HG03457 (cell line): ENCODE measurements around the gene GJA1.
"Not testable (repeated sequence)": the region's sequence is repeated elsewhere in the genome, so short reads cannot be mapped to it uniquely, and the experiment has no call there.

ENCODE experiments used
- ATAC-seq: cut with Tn5 transposase; IDR thresholded peaks from one replicate; pipeline ENCODE4 v1.9.1; 2021; ENCODE audit warnings: moderate number of reproducible peaks; ENCODE audit not compliant: unreplicated experiment

Gene GJA1

DNA sequence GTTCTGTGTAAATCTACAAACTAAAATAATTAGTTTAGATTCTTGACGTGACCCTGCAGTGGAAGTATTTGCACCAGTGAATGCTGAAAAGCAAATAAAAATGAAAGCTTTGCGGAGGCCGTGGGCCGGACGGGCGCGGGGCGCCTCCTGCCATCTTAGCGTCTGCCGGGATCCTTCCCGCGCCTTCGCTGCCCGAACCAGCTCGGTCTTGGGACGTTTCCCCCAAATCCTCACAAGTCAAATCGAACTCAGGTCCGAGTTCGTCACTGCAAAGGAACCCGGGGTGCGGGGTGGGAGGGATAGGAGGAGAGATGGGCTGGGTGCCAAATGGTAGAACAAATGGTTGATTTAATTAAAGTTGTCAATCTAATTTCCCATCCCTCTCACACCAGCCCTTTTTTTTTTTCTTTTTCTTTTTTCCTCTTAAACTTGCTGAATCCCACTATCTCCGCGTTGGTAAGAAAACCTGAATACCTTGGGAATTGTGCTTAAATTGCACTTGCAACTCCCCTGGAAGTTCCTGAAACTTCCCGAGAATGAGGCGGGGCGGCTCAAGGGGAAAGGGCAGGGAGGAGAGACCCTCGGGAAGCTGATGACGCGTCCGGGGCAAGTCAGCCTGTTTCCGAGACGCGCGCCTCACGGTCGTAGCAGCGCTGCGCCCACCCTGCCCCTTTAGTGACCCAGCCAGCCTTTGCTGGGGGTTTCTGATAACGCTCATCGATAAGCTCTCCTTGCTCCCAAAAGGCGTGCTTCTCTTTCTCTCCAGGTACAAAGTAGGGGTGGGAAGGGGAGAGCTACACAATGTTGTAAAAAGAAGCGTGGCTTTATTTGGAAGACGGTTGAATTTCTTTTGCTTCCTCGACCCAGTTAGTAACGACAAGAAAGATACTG, 1.8 kb downstream of the GJA1 start:
- ATAC-seq, result no peak

DNA sequence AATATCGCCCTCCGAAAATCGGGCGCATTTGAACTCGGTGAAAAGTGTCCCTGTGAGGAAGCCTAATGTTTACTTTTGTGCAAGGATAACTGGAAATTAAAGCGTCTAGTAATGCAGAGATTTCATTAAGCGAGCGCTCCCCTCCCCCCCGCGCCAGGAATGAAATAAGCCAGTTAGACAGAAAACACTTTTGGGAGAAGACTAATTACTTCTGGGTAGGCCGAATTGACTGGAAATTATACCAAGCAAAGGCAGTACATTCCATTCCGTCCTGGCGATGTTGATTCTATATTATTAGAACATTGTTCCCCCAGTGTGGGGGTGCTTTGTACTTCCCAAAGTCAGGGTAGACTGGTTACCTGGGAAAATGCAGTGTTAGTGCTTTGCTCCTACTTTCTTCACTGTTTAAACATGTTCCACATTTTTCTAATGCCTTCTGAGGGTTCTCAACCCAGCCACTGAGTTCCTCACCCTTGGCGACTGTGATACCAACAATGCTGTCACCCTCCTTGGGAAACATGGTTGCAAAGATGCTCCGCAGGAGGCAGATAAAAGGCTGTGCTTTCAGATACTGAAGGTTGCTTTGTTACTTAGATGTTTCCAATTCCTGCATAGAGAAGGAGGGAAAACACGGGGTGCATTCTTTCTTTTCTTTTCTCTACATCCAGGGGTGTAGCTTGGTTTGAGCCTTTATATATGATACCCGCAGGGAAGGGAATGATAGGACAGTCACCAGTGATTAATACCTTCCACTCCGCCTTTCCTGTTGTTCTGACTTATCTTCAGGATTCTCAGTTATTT, 2.6 kb downstream of the GJA1 start:
- ATAC-seq, result no peak

DNA sequence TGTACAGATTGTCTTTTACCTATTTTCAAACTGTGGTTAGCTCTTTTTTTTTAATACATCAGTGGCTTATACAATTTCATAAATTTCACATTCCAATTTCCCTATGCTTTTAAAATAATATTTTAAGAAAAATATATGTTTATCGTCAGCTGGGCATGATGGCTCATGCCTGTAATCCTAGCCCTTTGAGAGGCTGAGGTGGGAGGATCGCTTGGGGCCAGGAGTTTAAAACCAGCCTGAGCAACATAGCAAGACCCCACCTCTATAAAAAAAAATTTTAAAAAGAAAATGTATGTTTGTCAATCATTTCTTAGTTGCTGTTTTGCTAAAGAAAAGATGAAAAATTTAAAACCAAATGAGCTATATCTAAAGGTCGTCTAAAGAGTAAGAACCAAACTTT, 3.4 kb downstream of the GJA1 start:
- ATAC-seq, result no peak

- ATAC-seq, result no peak
Observed at GRCh38 chr6:121439475-121439874, 4.0 kb downstream of the GJA1 start.

DNA sequence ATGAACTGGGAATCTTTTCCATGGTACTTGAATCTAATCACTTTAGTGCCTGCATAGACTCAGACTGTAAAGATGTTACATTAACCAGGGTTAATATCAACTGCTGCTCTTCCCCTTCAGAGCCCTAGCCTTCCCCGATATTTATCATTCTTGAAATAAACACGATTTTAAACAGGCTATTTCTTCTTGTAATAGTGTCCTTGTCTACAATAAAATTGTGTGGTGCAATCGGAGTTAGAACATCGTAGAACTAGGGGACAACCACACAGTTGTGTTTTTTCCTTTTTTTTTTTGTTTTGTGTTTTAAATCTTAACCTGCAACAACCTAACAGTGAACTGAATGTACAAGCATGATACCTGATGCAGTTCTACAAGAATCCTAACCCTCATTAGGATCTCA, 4.5 kb downstream of the GJA1 start:
- ATAC-seq, result no peak

DNA sequence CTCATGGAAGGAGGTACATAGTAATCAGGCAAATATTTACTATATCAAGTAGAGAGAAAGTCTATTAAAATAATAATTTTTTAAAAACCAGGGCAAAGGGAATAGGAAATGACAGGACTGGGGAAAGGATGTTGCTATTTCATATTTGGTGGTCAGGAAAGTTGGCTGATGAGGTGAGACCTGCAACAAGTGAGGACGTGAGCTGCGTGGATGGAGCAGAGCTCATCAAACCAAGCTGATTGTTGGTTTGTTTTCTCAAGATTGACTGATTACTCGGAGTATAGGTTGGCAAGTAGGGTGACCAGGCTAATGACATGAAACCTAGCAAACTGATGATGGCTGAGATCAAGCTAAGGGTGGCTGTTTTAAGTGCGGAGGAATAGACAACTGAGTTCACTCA, 6.0 kb downstream of the GJA1 start:
- no peak for ATAC-seq

DNA sequence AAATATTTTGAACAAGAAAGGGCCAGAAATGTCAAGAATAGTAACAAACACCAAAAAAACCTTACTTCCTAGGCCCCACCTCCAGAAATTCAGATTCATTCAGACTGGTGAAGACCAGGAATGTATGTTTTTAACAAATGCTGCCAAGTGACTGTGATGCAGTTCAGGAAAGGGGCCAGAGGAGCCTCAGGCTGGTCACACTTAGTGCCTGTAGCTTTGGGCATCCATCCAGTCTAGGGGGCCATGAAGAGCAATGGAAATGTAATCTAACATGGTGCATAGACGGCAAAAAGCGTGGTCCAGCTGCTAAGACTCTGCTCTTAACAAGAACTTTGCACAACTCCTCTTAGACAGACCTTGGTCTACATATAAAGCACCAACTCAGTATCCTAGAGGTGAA, 7.1 kb downstream of the GJA1 start:
- ATAC-seq, result no peak

DNA sequence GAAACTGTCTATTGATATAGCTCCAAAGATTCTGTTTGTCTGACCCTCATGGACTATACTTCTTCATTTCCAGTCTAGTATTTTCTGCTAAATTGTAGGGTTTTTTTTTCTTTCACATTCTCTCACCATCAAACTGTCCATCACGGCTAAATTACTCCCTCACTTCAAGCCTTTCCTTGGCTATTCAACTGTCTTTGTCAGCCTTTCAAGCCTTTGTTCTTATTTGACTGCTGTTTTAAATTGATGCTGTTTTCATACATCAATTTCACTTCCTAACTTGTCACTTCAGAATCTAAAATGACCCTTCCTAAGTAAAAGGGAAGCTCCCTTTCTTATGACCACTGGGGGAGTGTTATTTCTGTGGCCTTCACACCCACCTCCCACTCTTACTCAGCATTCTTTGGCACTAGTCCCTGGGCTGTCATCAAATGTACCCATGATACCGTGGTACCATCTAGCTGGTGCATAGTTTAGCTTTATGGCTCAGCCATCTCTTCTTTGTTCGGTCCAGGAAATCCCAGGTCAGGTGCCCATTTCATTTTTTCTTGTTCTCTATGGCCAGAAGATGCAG, 8.6 kb downstream of the GJA1 start:
- ATAC-seq, result no peak

GRCh38 chr6:121446705-121447104, 11.3 kb downstream of the GJA1 start:
- not testable (repeated sequence) for ATAC-seq

GRCh38 chr6:121447746-121448145, 12.3 kb downstream of the GJA1 start:
- ATAC-seq, result not testable (repeated sequence)

GRCh38 chr6:121448528-121448927, 13.1 kb downstream of the GJA1 start:
- not testable (repeated sequence) for ATAC-seq

DNA sequence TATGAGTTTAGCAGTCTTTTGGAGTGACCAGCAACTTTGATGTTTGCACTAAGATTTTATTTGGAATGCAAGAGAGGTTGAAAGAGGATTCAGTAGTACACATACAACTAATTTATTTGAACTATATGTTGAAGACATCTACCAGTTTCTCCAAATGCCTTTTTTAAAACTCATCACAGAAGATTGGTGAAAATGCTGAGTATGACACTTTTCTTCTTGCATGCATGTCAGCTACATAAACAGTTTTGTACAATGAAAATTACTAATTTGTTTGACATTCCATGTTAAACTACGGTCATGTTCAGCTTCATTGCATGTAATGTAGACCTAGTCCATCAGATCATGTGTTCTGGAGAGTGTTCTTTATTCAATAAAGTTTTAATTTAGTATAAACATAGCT, 13.9 kb downstream of the GJA1 start:
- ATAC-seq, result no peak

DNA sequence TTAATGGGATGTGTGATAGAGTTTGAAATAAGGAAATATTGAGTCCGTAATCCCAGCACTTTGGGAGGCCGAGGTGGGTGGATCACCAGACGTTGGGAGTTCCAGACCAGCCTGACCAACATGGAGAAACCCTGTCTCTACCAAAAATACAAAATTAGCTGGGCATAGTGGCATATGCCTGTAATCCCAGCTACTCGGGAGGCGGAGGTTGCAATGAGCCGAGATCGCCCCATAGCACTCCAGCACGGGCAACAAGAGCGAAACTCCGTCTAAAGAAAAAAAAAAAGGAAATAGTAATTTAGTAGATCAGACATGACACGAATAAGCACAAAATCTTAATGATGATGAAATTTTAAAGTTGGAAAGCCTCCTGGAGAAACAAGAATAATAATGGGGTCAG, 14.8 kb downstream of the GJA1 start:
- ATAC-seq, result no peak

- ATAC-seq, result no peak
Observed at GRCh38 chr6:121451250-121451649, 15.8 kb downstream of the GJA1 start.

GRCh38 chr6:121453191-121453590, 17.7 kb downstream of the GJA1 start:
- no peak for ATAC-seq

DNA sequence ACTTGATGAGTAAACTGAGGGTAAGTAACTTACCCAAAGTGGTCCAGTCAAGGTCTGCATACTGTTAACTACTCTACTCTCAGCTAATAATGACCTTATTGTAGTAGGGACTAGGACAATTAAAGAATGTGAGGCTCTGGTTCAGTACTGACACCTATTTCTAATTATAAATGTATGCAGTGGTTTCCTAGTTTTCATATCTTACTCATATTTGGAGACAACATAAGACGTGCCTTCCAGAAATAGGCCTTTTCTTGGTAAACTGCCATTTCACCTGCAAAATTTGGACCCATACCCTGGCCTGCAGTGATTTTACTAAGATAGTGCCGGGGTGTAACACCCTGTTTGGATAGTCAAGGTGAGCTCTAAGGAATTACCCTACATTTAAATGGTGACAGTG, 24.7 kb downstream of the GJA1 start:
- no peak for ATAC-seq

DNA sequence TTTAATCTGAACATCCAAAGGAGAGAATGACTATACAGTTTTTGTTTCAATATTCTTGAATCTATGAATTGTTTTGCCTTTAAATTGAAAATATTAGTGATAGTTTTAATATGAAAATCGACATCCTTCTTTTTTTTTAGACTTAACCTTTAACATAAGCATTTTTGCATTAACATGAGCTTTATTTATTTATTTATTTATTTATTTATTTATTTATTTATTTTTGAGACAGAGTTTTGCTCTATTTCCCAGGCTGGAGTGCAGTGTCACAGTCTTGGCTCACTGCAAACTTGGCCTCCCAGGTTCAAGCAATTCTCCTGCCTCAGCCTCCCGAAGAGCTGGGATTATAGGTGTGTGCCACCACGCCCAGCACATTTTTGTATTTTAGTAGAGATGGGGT, 27.6 kb downstream of the GJA1 start:
- no peak for ATAC-seq

GRCh38 chr6:121465101-121465500, 29.7 kb downstream of the GJA1 start:
- no peak for ATAC-seq

DNA sequence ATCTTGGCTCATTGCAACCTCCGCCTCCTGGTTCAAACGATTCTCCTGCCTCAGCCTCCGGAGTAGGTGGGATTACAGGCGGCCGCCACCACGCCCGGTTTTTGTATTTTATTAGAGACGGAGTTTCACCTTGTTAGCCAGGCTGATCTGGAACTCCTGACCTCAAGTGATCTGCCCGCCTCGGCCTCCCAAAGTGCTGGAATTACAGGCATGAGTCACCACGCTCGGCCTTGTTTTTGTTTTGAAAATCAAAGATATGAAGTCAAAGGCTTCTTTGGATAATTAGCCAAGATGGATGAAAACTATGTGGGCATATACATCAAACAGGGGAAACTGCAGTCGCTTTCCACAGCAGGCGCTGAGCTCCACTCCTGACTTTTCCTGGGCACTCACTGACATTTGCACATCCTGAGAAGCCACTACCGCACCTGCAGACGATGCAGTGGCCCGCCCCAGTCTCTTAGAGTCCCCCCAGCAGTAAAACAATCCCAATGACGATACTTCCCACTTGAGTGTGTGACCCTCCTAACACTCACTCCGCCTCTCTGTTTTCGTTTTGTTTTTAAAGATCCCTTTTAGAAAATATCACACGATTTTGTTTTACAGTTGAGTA, 44.1 kb downstream of the GJA1 start:
- ATAC-seq, result no peak

GRCh38 chr6:121480099-121480713, 44.8 kb downstream of the GJA1 start:
- no peak for ATAC-seq
